Measurements from ENCODE around the gene KHNYN.
"Not testable (repeated sequence)": the region's sequence is repeated elsewhere in the genome, so short reads cannot be mapped to it uniquely, and the experiment has no call there.

KHNYN gene

GRCh38 chr14:24481622-24482324 lies 52.0 kb downstream of the KHNYN start:
- DNase-seq = no peak

GRCh38 chr14:24482699-24483303 lies 53.0 kb downstream of the KHNYN start:
- not testable (repeated sequence) for DNase-seq

DNA sequence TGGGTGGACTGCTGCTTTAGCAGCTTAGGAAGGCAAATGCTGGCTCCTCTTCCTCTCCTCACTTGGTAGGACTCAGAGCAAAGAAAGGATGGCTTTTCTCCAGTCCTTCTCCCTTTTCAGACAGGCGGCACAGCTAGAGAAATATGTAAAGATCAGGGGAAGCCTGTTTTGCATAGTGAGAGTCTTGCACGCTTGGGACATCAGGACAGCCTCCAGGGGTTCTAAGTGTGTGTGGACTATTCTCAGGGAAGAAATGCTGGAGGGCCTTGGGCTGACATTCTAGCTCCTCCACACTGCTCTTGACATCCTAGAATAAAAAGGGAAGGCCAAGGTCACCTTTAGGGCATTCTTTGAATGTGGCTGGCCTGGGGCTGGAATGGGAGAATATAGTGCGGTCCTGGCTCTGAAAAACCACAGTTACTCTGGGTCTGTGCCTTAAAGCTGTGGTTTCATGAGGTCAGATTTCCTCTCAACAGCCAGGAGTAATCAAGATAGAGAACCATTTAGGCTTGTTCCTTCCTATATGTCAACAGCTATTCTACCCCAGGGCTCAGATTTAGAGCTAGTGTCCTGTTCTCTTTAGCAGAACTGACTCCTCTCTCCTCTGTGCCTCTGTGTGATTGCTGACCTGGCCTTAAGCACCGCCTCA lies 54.0 kb downstream of the KHNYN start:
- DNase-seq = no peak

Measured in NCI-H2029 treated with DMSO at 0.1 percent for 48 hours (cell line).